Skeletal muscle cell (primary cell): Measurements from ENCODE around the gene ADAMTS6.

Experiments
- DNase-seq: peaks from one replicate; pipeline ENCODE4 v3.0.0-alpha.2; 2010; ENCODE audit warnings: low read depth
- H3K4me3 ChIP-seq: 2 replicates; pipeline ENCODE4 v1.5.1; 2011; ENCODE audit warnings: low read depth, mild to moderate bottlenecking, control low read depth, low read length, moderate library complexity

Gene ADAMTS6

GRCh38 chr5:65478336-65478735 is 3.4 kb downstream of the ADAMTS6 start:
- DNase-seq, result no peak
- peak overlapping the region; percentile 76 for H3K4me3 ChIP-seq

- DNase-seq, result no peak
- no peak overlapping the region for H3K4me3 ChIP-seq
Measured at GRCh38 chr5:65475895-65476294, 5.8 kb downstream of the ADAMTS6 start.

- no peak overlapping the region for H3K4me3 ChIP-seq
Measured at GRCh38 chr5:65475336-65475735, 6.4 kb downstream of the ADAMTS6 start.

GRCh38 chr5:65474130-65474711 is 7.5 kb downstream of the ADAMTS6 start:
- DNase-seq, result no peak
- no peak overlapping the region for H3K4me3 ChIP-seq

More at GRCh38 chr5:65475336-65475735, 6.4 kb downstream of the ADAMTS6 start:
- no peak for DNase-seq

GRCh38 chr5:65468633-65469032 is 13.1 kb downstream of the ADAMTS6 start:
- H3K4me3 ChIP-seq, result no peak overlapping the region
- no peak for DNase-seq

GRCh38 chr5:65462139-65462705 is 19.5 kb downstream of the ADAMTS6 start:
- DNase-seq, result no peak
- H3K4me3 ChIP-seq, result no peak overlapping the region

GRCh38 chr5:65461490-65461889 is 20.2 kb downstream of the ADAMTS6 start:
- no peak for DNase-seq
- no peak overlapping the region for H3K4me3 ChIP-seq

GRCh38 chr5:65459995-65460394 is 21.7 kb downstream of the ADAMTS6 start:
- no peak overlapping the region for H3K4me3 ChIP-seq
- DNase-seq, result no peak

- no peak for DNase-seq
- no peak overlapping the region for H3K4me3 ChIP-seq
Measured at GRCh38 chr5:65455064-65455463, 26.7 kb downstream of the ADAMTS6 start.

- no peak overlapping the region for H3K4me3 ChIP-seq
- DNase-seq, result no peak
Measured at GRCh38 chr5:65451436-65451835, 30.3 kb downstream of the ADAMTS6 start.

- H3K4me3 ChIP-seq, result no peak overlapping the region
- no peak for DNase-seq
Measured at GRCh38 chr5:65446682-65447081, 35.0 kb downstream of the ADAMTS6 start.

GRCh38 chr5:65441800-65442199 is 39.9 kb downstream of the ADAMTS6 start:
- H3K4me3 ChIP-seq, result no peak overlapping the region
- DNase-seq, result no peak

- no peak overlapping the region for H3K4me3 ChIP-seq
- no peak for DNase-seq
Measured at GRCh38 chr5:65440456-65440855, 41.3 kb downstream of the ADAMTS6 start.

- H3K4me3 ChIP-seq, result no peak overlapping the region
- DNase-seq, result no peak
Measured at GRCh38 chr5:65434122-65434521, 47.6 kb downstream of the ADAMTS6 start.

GRCh38 chr5:65426656-65427055 is 55.1 kb downstream of the ADAMTS6 start:
- no peak overlapping the region for H3K4me3 ChIP-seq
- no peak for DNase-seq

- DNase-seq, result no peak
- no peak overlapping the region for H3K4me3 ChIP-seq
Measured at GRCh38 chr5:65423623-65424022, 58.1 kb downstream of the ADAMTS6 start.

GRCh38 chr5:65418661-65419060 is 63.1 kb downstream of the ADAMTS6 start:
- DNase-seq, result no peak
- H3K4me3 ChIP-seq, result no peak overlapping the region

- H3K4me3 ChIP-seq, result no peak overlapping the region
- DNase-seq, result no peak
Measured at GRCh38 chr5:65413822-65414221, 67.9 kb downstream of the ADAMTS6 start.

- no peak for DNase-seq
Measured at GRCh38 chr5:65412842-65413241, 68.9 kb downstream of the ADAMTS6 start.

GRCh38 chr5:65411356-65411755 is 70.4 kb downstream of the ADAMTS6 start:
- no peak for DNase-seq
- no peak overlapping the region for H3K4me3 ChIP-seq

More at GRCh38 chr5:65412842-65413241, 68.9 kb downstream of the ADAMTS6 start:
- no peak overlapping the region for H3K4me3 ChIP-seq

GRCh38 chr5:65395526-65396155 is 86.1 kb downstream of the ADAMTS6 start:
- peak; percentile 12 for DNase-seq
- no peak overlapping the region for H3K4me3 ChIP-seq
